GM12864 (cell line): ENCODE measurements around the gene AGAP3.

ENCODE experiments used
- DNase-seq: peaks from one replicate; pipeline ENCODE4 v3.0.0-alpha.2; 2011; ENCODE audit warnings: low read depth
- H3K4me3 ChIP-seq: 2 replicates; pipeline ENCODE4 v1.5.1; 2011; ENCODE audit warnings: mild to moderate bottlenecking, low read depth, low read length, control low read depth
- CTCF ChIP-seq: IDR thresholded peaks from 2 replicates; pipeline ENCODE4 v1.5.1; 2011; ENCODE audit warnings: low read depth, mild to moderate bottlenecking, moderate library complexity, low read length, control low read depth, inconsistent platforms; ENCODE audit errors: missing control alignments

The AGAP3 gene

GRCh38 chr7:151118108-151119054 lies 32.1 kb downstream of the AGAP3 start:
- DNase-seq: no peak
- no peak overlapping the region for H3K4me3 ChIP-seq
- TF ChIP-seq CTCF: no peak

DNA sequence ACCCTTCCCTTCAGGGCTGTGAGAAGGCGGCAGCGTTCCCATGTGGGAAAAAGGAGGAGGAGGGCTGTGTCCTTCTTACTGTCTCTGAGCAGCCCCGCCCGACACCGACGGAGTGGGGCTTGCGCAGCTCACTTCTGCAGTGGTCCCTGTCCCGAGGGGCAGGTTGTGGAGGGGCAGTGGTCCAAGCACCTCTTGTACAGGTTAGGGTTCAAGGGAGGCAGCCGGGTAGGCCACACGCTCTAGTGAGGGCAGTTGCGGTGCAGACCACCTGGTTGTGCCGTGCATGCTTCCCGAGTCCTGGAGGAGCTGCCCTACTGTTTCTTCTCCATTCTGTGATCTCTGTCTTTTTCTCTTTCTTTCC lies 32.8 kb downstream of the AGAP3 start:
- no peak for DNase-seq
- TF ChIP-seq CTCF: no peak
- no peak overlapping the region for H3K4me3 ChIP-seq

DNA sequence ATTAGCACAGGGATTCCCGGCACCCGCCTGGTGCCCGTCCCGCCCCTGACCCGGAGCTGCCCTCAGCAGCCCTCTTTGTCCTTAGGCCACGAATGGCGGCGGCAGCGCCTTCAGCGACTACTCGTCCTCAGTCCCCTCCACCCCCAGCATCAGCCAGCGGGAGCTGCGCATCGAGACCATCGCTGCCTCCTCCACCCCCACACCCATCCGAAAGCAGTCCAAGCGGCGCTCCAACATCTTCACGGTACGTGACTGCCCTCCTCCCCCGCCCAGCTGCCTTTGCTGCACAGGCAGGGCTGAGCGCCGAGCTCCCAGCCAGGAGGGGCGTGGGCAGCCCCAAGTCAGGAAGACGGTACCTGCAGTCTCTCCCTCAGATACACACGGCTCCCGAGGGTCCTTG lies 33.6 kb downstream of the AGAP3 start:
- H3K4me3 ChIP-seq: no peak overlapping the region
- no peak for TF ChIP-seq CTCF
- DNase-seq: no peak

GRCh38 chr7:151120896-151121295 lies 34.6 kb downstream of the AGAP3 start:
- no peak for TF ChIP-seq CTCF
- no peak for DNase-seq
- H3K4me3 ChIP-seq: no peak overlapping the region

DNA sequence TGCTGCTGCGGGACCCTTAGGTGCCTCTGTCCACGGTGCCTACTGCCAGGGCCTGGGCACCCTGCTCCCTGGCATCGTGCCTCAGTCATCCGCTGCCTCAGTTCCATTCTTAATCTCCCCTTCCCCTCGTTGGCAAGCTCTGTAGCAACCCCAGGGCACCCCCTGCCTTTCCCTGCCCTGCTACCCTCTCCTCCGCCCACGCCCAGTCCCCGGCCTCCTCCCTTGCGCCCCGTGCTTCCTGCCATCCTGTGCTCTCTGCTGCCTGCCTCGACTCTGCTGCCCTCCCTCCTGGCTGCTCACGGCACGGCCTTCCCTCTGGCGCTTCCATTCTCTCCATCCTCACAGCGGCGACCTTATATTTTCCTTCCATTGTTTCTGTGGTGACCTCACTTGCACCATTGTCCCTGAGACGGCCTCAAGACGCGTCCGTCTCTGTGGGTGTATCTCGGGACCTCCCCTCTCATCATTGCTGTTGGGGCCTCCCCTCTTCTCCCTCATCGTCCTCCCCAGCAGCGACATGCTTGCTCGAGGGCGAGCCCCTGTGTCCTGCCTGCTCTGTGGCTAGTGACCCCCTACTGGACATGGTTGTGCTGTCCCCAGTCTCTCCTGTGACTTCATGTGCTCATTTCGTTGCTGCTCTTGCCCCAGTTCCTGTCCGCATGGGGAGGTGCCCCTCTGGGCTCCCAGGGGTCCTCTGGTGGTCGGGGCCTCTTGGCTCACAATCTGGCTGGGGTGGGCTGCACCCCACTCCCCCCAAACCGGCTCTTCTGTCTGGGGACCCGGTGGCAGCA lies 35.3 kb downstream of the AGAP3 start:
- TF ChIP-seq CTCF: no peak
- DNase-seq: no peak
- no peak overlapping the region for H3K4me3 ChIP-seq

- TF ChIP-seq CTCF: no peak
- no peak for DNase-seq
- no peak overlapping the region for H3K4me3 ChIP-seq
Measured at GRCh38 chr7:151122276-151122675, 36.0 kb downstream of the AGAP3 start.

DNA sequence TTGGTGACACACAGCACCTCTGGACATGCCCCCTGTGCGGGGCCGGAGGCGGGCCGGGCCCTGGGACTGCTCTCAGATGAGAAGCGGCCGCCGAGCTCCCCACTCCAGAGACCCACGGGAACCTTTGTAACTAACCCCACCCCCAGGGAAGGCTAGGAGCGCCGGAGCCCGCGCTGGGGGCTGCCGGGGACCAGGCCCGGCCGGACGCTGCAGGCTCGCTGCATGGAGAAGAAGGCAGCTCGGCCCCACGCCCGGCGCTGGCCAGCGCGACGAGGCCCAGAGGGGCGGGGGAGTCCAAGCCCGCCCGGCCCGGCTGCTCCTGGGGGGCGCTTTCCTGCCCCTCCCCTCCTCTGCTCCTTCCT lies 36.5 kb downstream of the AGAP3 start:
- TF ChIP-seq CTCF: no peak
- no peak for DNase-seq

More for the DNA sequence above, 36.5 kb downstream of the AGAP3 start:
- no peak overlapping the region for H3K4me3 ChIP-seq
